Body of pancreas (tissue), 4 donors: ENCODE measurements around the gene GSS.

Experiments used
- CTCF ChIP-seq, 7 experiments: fragments of 450-650 bp in 4 of 7; fragments of 200-600 bp in 3 of 7; sonication (generic) in 3 of 7; IDR thresholded peaks; one replicate each; pipeline ENCODE4 v1.5.1; 2016 to 2019; ENCODE audit warnings: antibody characterized with exemption in 7 of 7
- POLR2A ChIP-seq, 3 donors: fragments of 450-650 bp; IDR thresholded peaks; one replicate each; pipeline ENCODE4 v1.6.1; 2016; ENCODE audit warnings: antibody characterized with exemption in 3 of 3, mild to moderate bottlenecking in 2 of 3

GRCh38 chr20:34999021-34999451 lies 43.4 kb upstream of the GSS start:
- TF ChIP-seq CTCF (IDR thresholded peaks at IDR 0.05) (no peak), POLR2A (IDR thresholded peaks at IDR 0.05) (no peak)
